K562 (cell line): ENCODE measurements around the gene HEG1.

ENCODE experiments used
- CBX2 ChIP-seq: fragments of 200-600 bp; sonication (generic); IDR thresholded peaks from one replicate; pipeline ENCODE4 v1.6.1; 2012; ENCODE audit warnings: mild to moderate bottlenecking, low read length, inconsistent platforms; ENCODE audit not compliant: insufficient read depth, poor library complexity, severe bottlenecking
- GTF2F1 ChIP-seq: IDR thresholded peaks from 2 replicates; pipeline ENCODE4 v1.6.1; 2011; ENCODE audit warnings: low read depth, low read length, improper control_type of control experiment
- POLR2AphosphoS5 ChIP-seq: IDR thresholded peaks from 2 replicates; pipeline ENCODE4 v1.6.1; 2011; ENCODE audit warnings: mild to moderate bottlenecking, low read depth, low read length, moderate library complexity; ENCODE audit not compliant: control insufficient read depth, insufficient read depth
- SREBF2 ChIP-seq: sonication (generic); formaldehyde crosslinking; IDR thresholded peaks from 2 replicates; pipeline ENCODE4 v1.4.0; 2020; ENCODE audit warnings: mild to moderate bottlenecking, missing genetic modification reagents
- TAF1 ChIP-seq: IDR thresholded peaks from 2 replicates; pipeline ENCODE4 v1.6.1; 2011; ENCODE audit warnings: mild to moderate bottlenecking, low read length, moderate library complexity; ENCODE audit not compliant: insufficient read depth, control insufficient read depth, severe bottlenecking; ENCODE audit errors: extremely low read depth
- YY1 ChIP-seq, 3 experiments: IDR thresholded peaks; 2 replicates each; pipeline ENCODE4 v1.6.1; 2011; ENCODE audit warnings: low read length in 2 of 3, mild to moderate bottlenecking in 2 of 3, moderate library complexity in 2 of 3, borderline replicate concordance in 1 of 3, control low read depth in 1 of 3, low read depth in 1 of 3; ENCODE audit not compliant: insufficient read depth in 3 of 3, insufficient replicate concordance in 2 of 3, control insufficient read depth in 1 of 3, insufficient read length in 1 of 3; ENCODE audit errors: extremely low read depth in 1 of 3
- ZBTB7A ChIP-seq: IDR thresholded peaks from 2 replicates; pipeline ENCODE4 v1.6.1; 2011; ENCODE audit warnings: low read depth, mild to moderate bottlenecking, low read length, moderate library complexity, borderline replicate concordance; ENCODE audit not compliant: control insufficient read depth
- ZNF146 ChIP-seq: IDR thresholded peaks from one replicate; pipeline ENCODE4 v1.6.1; 2018; ENCODE audit warnings: missing compliant biosample characterization; ENCODE audit not compliant: unreplicated experiment
- ZNF354B ChIP-seq: fragments of 250-450 bp; sonication (Bioruptor Pico); IDR thresholded peaks from 2 replicates; pipeline ENCODE4 v1.4.0; 2020
- TF ChIP-seq, protein P1 (sequence below), 3 experiments: IDR thresholded peaks in 2 of 3; conservative IDR thresholded peaks in 1 of 3; 2 replicates each; pipeline ENCODE4 v1.5.1; 2011 to 2012; ENCODE audit warnings: low read length in 3 of 3, mild to moderate bottlenecking in 3 of 3, control low read depth in 2 of 3, improper control_type of control experiment in 1 of 3, inconsistent platforms in 1 of 3, low read depth in 1 of 3, mixed read lengths in 1 of 3, moderate library complexity in 1 of 3; ENCODE audit not compliant: insufficient read depth in 2 of 3
- TF ChIP-seq, protein P2 (sequence below): fragments of 450-650 bp; IDR thresholded peaks from 2 replicates; pipeline ENCODE4 v1.6.1; 2017; ENCODE audit warnings: mild to moderate bottlenecking, moderate library complexity

DNA sequence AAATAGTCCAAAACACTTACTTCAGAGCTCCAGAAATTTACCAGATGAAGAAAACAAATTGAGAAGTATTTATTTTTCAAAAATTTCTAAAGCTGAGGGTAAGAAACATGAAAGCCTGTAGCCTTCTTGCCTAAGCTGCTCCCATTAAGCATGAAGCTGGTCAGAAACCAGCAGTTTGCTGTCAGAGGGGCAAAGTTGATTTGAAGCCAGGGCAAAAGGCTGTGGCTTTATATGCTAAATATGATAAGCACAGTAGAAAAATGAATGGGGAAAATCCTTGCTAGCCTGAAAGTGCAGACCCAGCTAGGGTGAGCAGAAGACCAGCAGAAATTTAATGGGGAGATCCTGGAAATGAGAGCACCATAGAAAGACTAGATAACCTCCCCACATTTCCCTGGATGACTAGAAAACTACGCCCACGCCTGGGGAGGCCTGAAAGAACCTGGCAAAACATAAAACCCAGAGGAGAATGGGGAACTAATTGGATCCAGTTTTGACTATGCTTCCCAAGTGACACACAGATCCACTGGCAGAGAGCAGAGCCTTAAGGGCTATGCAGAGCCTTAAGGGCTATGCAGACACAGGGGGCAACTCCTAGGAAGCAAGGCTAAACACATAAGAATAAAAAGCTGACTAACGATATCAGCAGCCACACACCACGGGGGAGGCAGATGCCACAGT, 43.0 kb upstream of the HEG1 start:
- TF ChIP-seq ZNF354B (CRISPR knock-in tag) (no peak), ZNF146 (CRISPR knock-in tag) (no peak), SREBF2 (no peak), ZBTB7A (no peak), POLR2AphosphoS5 (no peak), YY1 (IDR thresholded peaks at IDR 0.05; ENCODE audit: borderline replicate concordance in 1 of 3, control insufficient read depth in 1 of 3, extremely low read depth in 1 of 3, insufficient read depth in 3 of 3, insufficient read length in 1 of 3, insufficient replicate concordance in 2 of 3, low read depth in 1 of 3, low read length in 2 of 3) (no peak), TAF1 (no peak), GTF2F1 (no peak), CBX2 (no peak)
- TF ChIP-seq, protein P1, sequence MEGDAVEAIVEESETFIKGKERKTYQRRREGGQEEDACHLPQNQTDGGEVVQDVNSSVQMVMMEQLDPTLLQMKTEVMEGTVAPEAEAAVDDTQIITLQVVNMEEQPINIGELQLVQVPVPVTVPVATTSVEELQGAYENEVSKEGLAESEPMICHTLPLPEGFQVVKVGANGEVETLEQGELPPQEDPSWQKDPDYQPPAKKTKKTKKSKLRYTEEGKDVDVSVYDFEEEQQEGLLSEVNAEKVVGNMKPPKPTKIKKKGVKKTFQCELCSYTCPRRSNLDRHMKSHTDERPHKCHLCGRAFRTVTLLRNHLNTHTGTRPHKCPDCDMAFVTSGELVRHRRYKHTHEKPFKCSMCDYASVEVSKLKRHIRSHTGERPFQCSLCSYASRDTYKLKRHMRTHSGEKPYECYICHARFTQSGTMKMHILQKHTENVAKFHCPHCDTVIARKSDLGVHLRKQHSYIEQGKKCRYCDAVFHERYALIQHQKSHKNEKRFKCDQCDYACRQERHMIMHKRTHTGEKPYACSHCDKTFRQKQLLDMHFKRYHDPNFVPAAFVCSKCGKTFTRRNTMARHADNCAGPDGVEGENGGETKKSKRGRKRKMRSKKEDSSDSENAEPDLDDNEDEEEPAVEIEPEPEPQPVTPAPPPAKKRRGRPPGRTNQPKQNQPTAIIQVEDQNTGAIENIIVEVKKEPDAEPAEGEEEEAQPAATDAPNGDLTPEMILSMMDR (IDR thresholded peaks at IDR 0.05 in 2 of 3, conservative IDR thresholded peaks at IDR 0.05 in 1 of 3; ENCODE audit: insufficient read depth in 2 of 3, low read depth in 1 of 3, low read length in 3 of 3), result no peak
- TF ChIP-seq, protein P2, sequence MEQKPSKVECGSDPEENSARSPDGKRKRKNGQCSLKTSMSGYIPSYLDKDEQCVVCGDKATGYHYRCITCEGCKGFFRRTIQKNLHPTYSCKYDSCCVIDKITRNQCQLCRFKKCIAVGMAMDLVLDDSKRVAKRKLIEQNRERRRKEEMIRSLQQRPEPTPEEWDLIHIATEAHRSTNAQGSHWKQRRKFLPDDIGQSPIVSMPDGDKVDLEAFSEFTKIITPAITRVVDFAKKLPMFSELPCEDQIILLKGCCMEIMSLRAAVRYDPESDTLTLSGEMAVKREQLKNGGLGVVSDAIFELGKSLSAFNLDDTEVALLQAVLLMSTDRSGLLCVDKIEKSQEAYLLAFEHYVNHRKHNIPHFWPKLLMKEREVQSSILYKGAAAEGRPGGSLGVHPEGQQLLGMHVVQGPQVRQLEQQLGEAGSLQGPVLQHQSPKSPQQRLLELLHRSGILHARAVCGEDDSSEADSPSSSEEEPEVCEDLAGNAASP, result no peak
